CD14-positive monocyte (primary cell): ENCODE results near the gene LPGAT1. TPM values are rescaled to one million over a fixed set of nuclear protein-coding genes. Genes with fewer than 3 reads are reported as not detected.

Experiments used
- DNase-seq, 3 donors: peaks; one replicate each; pipeline ENCODE4 v3.0.0-alpha.2; 2011 to 2022
- H2AFZ ChIP-seq: 2 replicates; pipeline ENCODE4 v1.6.0; 2012; ENCODE audit warnings: mild to moderate bottlenecking, low read depth, low read length, inconsistent platforms; ENCODE audit not compliant: insufficient read depth, poor library complexity, severe bottlenecking
- H3K27ac ChIP-seq, 2 donors: 1 replicate in 1 of 2; 2 replicates in 1 of 2; pipeline ENCODE4 v1.5.1; 2012 to 2013; ENCODE audit warnings: low read length in 2 of 2, control low read depth in 1 of 2, inconsistent platforms in 1 of 2, low read depth in 1 of 2, mild to moderate bottlenecking in 1 of 2
- H3K27me3 ChIP-seq, 2 donors: one replicate each; pipeline versions ENCODE4 v1.6.0 to v1.6.1; 2011 to 2013; ENCODE audit warnings: low read length in 2 of 2; ENCODE audit not compliant: control insufficient read depth in 2 of 2, insufficient read depth in 2 of 2
- H3K36me3 ChIP-seq, 2 donors: replicated peaks in 1 of 2; 1 replicate in 1 of 2; 2 replicates in 1 of 2; pipeline versions ENCODE4 v1.5.1 to v1.6.1; 2012 to 2013; ENCODE audit warnings: low read length in 2 of 2, control low read depth in 1 of 2, inconsistent platforms in 1 of 2, mild to moderate bottlenecking in 1 of 2; ENCODE audit not compliant: insufficient read depth in 2 of 2, control insufficient read depth in 1 of 2
- H3K4me1 ChIP-seq, 2 donors: 1 replicate in 1 of 2; 2 replicates in 1 of 2; pipeline versions ENCODE4 v1.5.1 to v1.6.1; 2012 to 2013; ENCODE audit warnings: low read length in 2 of 2, control low read depth in 1 of 2, inconsistent platforms in 1 of 2, mild to moderate bottlenecking in 1 of 2, moderate library complexity in 1 of 2; ENCODE audit not compliant: insufficient read depth in 2 of 2, control insufficient read depth in 1 of 2
- H3K4me2 ChIP-seq: replicated peaks from 2 replicates; pipeline ENCODE3; 2012; ENCODE audit warnings: low read length, moderate library complexity, mild to moderate bottlenecking; ENCODE audit not compliant: poor library complexity, severe bottlenecking; ENCODE audit errors: extremely low read depth
- H3K4me3 ChIP-seq, 3 experiments: fragments of 200-600 bp in 1 of 3; sonication (generic) in 1 of 3; replicated peaks in 1 of 3; 1 replicate in 2 of 3; 2 replicates in 1 of 3; pipeline ENCODE4 v1.5.1; 2011 to 2013; ENCODE audit warnings: low read length in 3 of 3, mild to moderate bottlenecking in 3 of 3, control low read depth in 2 of 3, low read depth in 2 of 3, inconsistent platforms in 1 of 3, moderate library complexity in 1 of 3
- H3K79me2 ChIP-seq: 2 replicates; pipeline ENCODE4 v1.6.0; 2012; ENCODE audit warnings: mild to moderate bottlenecking, control low read depth, inconsistent platforms, low read length, moderate library complexity; ENCODE audit not compliant: insufficient read depth
- H3K9ac ChIP-seq: 2 replicates; pipeline ENCODE4 v1.6.0; 2017; ENCODE audit warnings: low read length, mild to moderate bottlenecking; ENCODE audit not compliant: insufficient read depth, poor library complexity, severe bottlenecking
- H3K9me3 ChIP-seq, 2 donors: replicated peaks in 1 of 2; 1 replicate in 1 of 2; 2 replicates in 1 of 2; pipeline versions ENCODE4 v1.5.1 to v1.6.1; 2012 to 2013; ENCODE audit warnings: low read length in 2 of 2, control low read depth in 1 of 2; ENCODE audit not compliant: control insufficient read depth in 1 of 2, insufficient read depth in 1 of 2
- H4K20me1 ChIP-seq: 2 replicates; pipeline ENCODE4 v1.6.0; 2012; ENCODE audit warnings: mild to moderate bottlenecking, low read length, control low read depth, moderate library complexity; ENCODE audit not compliant: insufficient read depth
- H3K27ac Mint-ChIP-seq, 7 donors: one replicate each; pipeline ENCODE4 v1.8.0; 2020; ENCODE audit warnings: mild to moderate bottlenecking in 7 of 7, mixed read lengths in 7 of 7, moderate library complexity in 6 of 7, inconsistent platforms in 2 of 7
- H3K27me3 Mint-ChIP-seq, 3 donors: one replicate each; pipeline ENCODE4 v1.8.0; 2021 to 2022; ENCODE audit warnings: low read depth in 3 of 3, mild to moderate bottlenecking in 3 of 3, mixed read lengths in 3 of 3, moderate library complexity in 3 of 3, inconsistent platforms in 1 of 3
- H3K36me3 Mint-ChIP-seq, 2 donors: one replicate each; pipeline ENCODE4 v1.8.0; 2020; ENCODE audit warnings: mixed read lengths in 2 of 2, inconsistent platforms in 1 of 2, mild to moderate bottlenecking in 1 of 2
- H3K4me1 Mint-ChIP-seq: one replicate; pipeline ENCODE4 v1.8.0; 2020; ENCODE audit warnings: mild to moderate bottlenecking, mixed read lengths
- H3K4me3 Mint-ChIP-seq, 2 donors: one replicate each; pipeline ENCODE4 v1.8.0; 2020; ENCODE audit warnings: mild to moderate bottlenecking in 2 of 2, mixed read lengths in 2 of 2, moderate library complexity in 1 of 2
- H3K9me3 Mint-ChIP-seq, 7 donors: one replicate each; pipeline ENCODE4 v1.8.0; 2020 to 2022; ENCODE audit warnings: mixed read lengths in 7 of 7, mild to moderate bottlenecking in 6 of 7, moderate library complexity in 6 of 7, inconsistent platforms in 2 of 7
- CTCF ChIP-seq: fragments of 200-600 bp; IDR thresholded peaks from one replicate; pipeline ENCODE4 v1.8.0; 2022; ENCODE audit warnings: antibody characterized with exemption, mild to moderate bottlenecking
- WGBS: methylation state at CpG from one replicate; pipeline ENCODE4 v1.1.5; 2013; ENCODE audit warnings: missing lambda C conversion rate; ENCODE audit not compliant: insufficient coverage; 5-methylcytosine and 5-hydroxymethylcytosine counted together
- intact Hi-C, 2 donors: fragments of 100-400 bp; cut with micrococcal nuclease; formaldehyde crosslinking; loops; one replicate each; pipeline versions ENCODE4 v1.15.0 to v1.15.1; 2023
- polyA plus RNA-seq, 3 donors: library from polyadenylated mRNA; depleted of rRNA in 1 of 3; unstranded in 2 of 3; stranded (reverse) in 1 of 3; fragments of 300-500 nt in 2 of 3; fragments of >200 nt in 1 of 3; fragmentation: Illumina TruSeq in 2 of 3; gene quantifications; 1 replicate in 2 of 3; 2 replicates in 1 of 3; pipeline ENCODE4 v1.2.3, GENCODE V29; 2012 to 2021

Gene LPGAT1
- polyA plus RNA-seq, 3 donors = 19.5 to 52.1 (median 40.2) TPM

- Histone ChIP-seq H3K27me3 (no peaks in the 10 kb centered on the region), H3K79me2 (no peaks in the 10 kb centered on the region), H3K27ac (no peak overlapping the region), H3K4me3 (no peak overlapping the region), H3K4me1 (no peaks in the 10 kb centered on the region), H3K9me3 (no peaks in the 10 kb centered on the region), H3K9ac (no peak overlapping the region), H3K4me2 (no peak overlapping the region), H4K20me1 (peaks cover 15% of the 10 kb centered on the region), H2AFZ (no peak overlapping the region), H3K36me3 (peaks cover 48 to 95% of the 10 kb centered on the region in 2 donors)
- WGBS = no CpG with 5 or more reads among the region's 1 CpG
- H3K36me3 Mint-ChIP-seq = peaks cover 54 to 67% of the 10 kb centered on the region in 2 donors
- H3K4me3 Mint-ChIP-seq = no peak overlapping the region
- no peak for TF ChIP-seq CTCF
- DNase-seq = no peak
- no peaks in the 10 kb centered on the region for H3K9me3 Mint-ChIP-seq
- H3K27me3 Mint-ChIP-seq = no peaks in the 10 kb centered on the region
- no peaks in the 10 kb centered on the region for H3K4me1 Mint-ChIP-seq
- no peak overlapping the region for H3K27ac Mint-ChIP-seq
- intact Hi-C loops = no loop called here
These were observed 65.9 kb downstream of the LPGAT1 start for GRCh38 chr1:211764701-211765100.

DNA sequence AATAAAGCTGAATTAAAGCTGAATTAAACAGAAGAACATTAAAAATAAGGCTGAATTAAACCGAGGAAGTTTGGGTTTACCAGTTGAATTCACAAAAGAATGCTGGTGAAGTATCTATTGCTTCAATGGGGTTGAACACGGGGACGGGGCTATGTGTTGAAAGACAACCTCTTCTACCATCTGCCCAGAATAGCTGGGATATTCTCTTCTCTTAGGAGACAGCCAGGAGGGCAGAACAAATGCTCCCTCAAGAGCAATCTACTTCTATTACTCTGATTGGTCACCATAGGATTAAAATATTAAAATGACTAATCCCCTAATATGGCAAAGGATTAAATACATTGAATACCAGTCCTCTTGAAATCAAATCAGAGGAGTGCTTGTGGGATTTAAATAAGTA lies 68.4 kb downstream of the LPGAT1 start:
- Histone ChIP-seq H3K79me2 (no peaks in the 10 kb centered on the region), H4K20me1 (peaks cover 11% of the 10 kb centered on the region), H3K9ac (no peak overlapping the region), H3K27me3 (no peaks in the 10 kb centered on the region), H2AFZ (no peak overlapping the region), H3K27ac (no peak overlapping the region), H3K4me3 (no peak overlapping the region), H3K4me2 (no peak overlapping the region), H3K36me3 (peaks cover 52 to 95% of the 10 kb centered on the region in 2 donors), H3K9me3 (peaks cover 5 to 12% of the 10 kb centered on the region in 2 donors), H3K4me1 (no peaks in the 10 kb centered on the region)
- WGBS = no CpG with 5 or more reads among the region's 3 CpGs
- no peak for TF ChIP-seq CTCF
- peaks cover 52 to 68% of the 10 kb centered on the region in 2 donors for H3K36me3 Mint-ChIP-seq
- intact Hi-C loops = no loop called here
- no peak overlapping the region for H3K27ac Mint-ChIP-seq
- H3K27me3 Mint-ChIP-seq = peaks cover 0 to 2% (median 0%) of the 10 kb centered on the region in 3 donors
- peaks cover 3 to 11% (median 6%) of the 10 kb centered on the region in 7 donors for H3K9me3 Mint-ChIP-seq
- H3K4me1 Mint-ChIP-seq = no peaks in the 10 kb centered on the region
- no peak for DNase-seq
- no peak overlapping the region for H3K4me3 Mint-ChIP-seq
